Aorta (tissue), 5 donors: Measurements from ENCODE around the gene CLDN17. TPM values are rescaled to one million over a fixed set of nuclear protein-coding genes. Genes with fewer than 3 reads are reported as not detected.

Experiments used
- ATAC-seq: fragments of 200-7000 bp; cut with Tn5 transposase; one replicate; pipeline ENCODE4 v1.9.1; 2022; ENCODE audit warnings: moderate library complexity; ENCODE audit not compliant: low FRiP score
- DNase-seq, 2 donors: peaks; one replicate each; pipeline ENCODE4 v3.0.0-alpha.2; 2020
- H3K27ac ChIP-seq, 2 donors: one replicate each; pipeline ENCODE4 v1.5.1; 2013; ENCODE audit warnings: low read length in 2 of 2, mild to moderate bottlenecking in 2 of 2, moderate library complexity in 2 of 2, control low read depth in 1 of 2, inconsistent platforms in 1 of 2, low read depth in 1 of 2
- H3K27me3 ChIP-seq, 2 donors: one replicate each; pipeline ENCODE4 v1.6.1; 2013; ENCODE audit warnings: control low read depth in 1 of 2, low read length in 1 of 2, mild to moderate bottlenecking in 1 of 2, moderate library complexity in 1 of 2; ENCODE audit not compliant: insufficient read depth in 2 of 2, control insufficient read depth in 1 of 2
- H3K36me3 ChIP-seq, 2 donors: one replicate each; pipeline ENCODE4 v1.6.1; 2013; ENCODE audit warnings: control low read depth in 1 of 2, low read length in 1 of 2, mild to moderate bottlenecking in 1 of 2; ENCODE audit not compliant: insufficient read depth in 2 of 2, control insufficient read depth in 1 of 2
- H3K4me1 ChIP-seq, 2 donors: one replicate each; pipeline ENCODE4 v1.6.1; 2013; ENCODE audit warnings: low read length in 2 of 2, control low read depth in 1 of 2, mild to moderate bottlenecking in 1 of 2, moderate library complexity in 1 of 2; ENCODE audit not compliant: insufficient read depth in 2 of 2, control insufficient read depth in 1 of 2
- H3K4me3 ChIP-seq, 2 donors: one replicate each; pipeline ENCODE4 v1.5.1; 2013; ENCODE audit warnings: low read length in 2 of 2, control low read depth in 1 of 2, mild to moderate bottlenecking in 1 of 2
- H3K9me3 ChIP-seq: one replicate; pipeline ENCODE4 v1.6.1; 2013; ENCODE audit warnings: mild to moderate bottlenecking, low read length; ENCODE audit not compliant: control insufficient read depth
- WGBS, 2 donors: extraction: QIAGEN DNeasy Blood & Tissue Kit; methylation state at CpG; one replicate each; pipeline ENCODE4 v1.1.7; 2013; 5-methylcytosine and 5-hydroxymethylcytosine counted together
- intact Hi-C, 2 donors: fragments of 100-400 bp; cut with DNase I; formaldehyde crosslinking; loops; one replicate each; pipeline versions ENCODE4 v1.14.2 to v1.15.0; 2022
- polyA plus RNA-seq, 2 donors: library from polyadenylated mRNA; stranded (reverse); fragments of 200-250 nt; gene quantifications; one replicate each; pipeline ENCODE4 v1.2.3, GENCODE V29; 2013
- total RNA-seq, 2 donors: library from RNA; stranded (reverse); fragmentation: NEBNext Ultra II Directional; extraction: Animal tissue kit (Norgen Biotek cat#: 25700); gene quantifications; one replicate each; pipeline ENCODE4 v1.2.1, GENCODE V29; 2021
- donor health status: healthy with polysubstance abuse.
- donor health status: Bipolar disorder and iron deficiency.
- donor health status: DM: no; HTN: no; CAD: no.
- donor health status: DM: no; HTN: no; CAD: no.
- donor health status: DM: yes; HTN: yes; CAD: no.

Gene CLDN17
- total and polyA plus RNA-seq, 4 donors = not detected

GRCh38 chr21:30148906-30149305 lies 17.7 kb downstream of the CLDN17 start:
- no peak overlapping the region for H3K27ac ChIP-seq
- DNase-seq = no peak
- WGBS, 2 donors = 86 to 87% methylated on average over 1 of the region's 1 CpG

GRCh38 chr21:30146558-30147282 lies 19.9 kb downstream of the CLDN17 start:
- intact Hi-C loops = no loop called here
- ATAC-seq = no peak
- no peaks in the 10 kb centered on the region for H3K4me1 ChIP-seq
- no peak for DNase-seq
- H3K9me3 ChIP-seq = no peaks in the 10 kb centered on the region
- H3K36me3 ChIP-seq = no peaks in the 10 kb centered on the region
- no peaks in the 10 kb centered on the region for H3K27me3 ChIP-seq
- H3K27ac ChIP-seq = no peak overlapping the region
- 90 to 92% methylated on average over 16 of the region's 16 CpGs for WGBS, 2 donors
- no peak overlapping the region for H3K4me3 ChIP-seq

More at GRCh38 chr21:30148906-30149305, 17.7 kb downstream of the CLDN17 start:
- Histone ChIP-seq H3K36me3 (no peaks in the 10 kb centered on the region), H3K27me3 (no peaks in the 10 kb centered on the region), H3K4me1 (no peaks in the 10 kb centered on the region), H3K4me3 (no peak overlapping the region), H3K9me3 (no peaks in the 10 kb centered on the region)
- no peak for ATAC-seq
- intact Hi-C loops = no loop called here

- H3K9me3 ChIP-seq = no peaks in the 10 kb centered on the region
- no peaks in the 10 kb centered on the region for H3K4me1 ChIP-seq
- ATAC-seq = no peak
- DNase-seq = no peak
- no peaks in the 10 kb centered on the region for H3K27me3 ChIP-seq
- H3K36me3 ChIP-seq = no peaks in the 10 kb centered on the region
- H3K27ac ChIP-seq = no peak overlapping the region
- intact Hi-C loops = no loop called here
- 90 to 91% methylated on average over 6 of the region's 6 CpGs for WGBS, 2 donors
- H3K4me3 ChIP-seq = no peak overlapping the region
These were observed 28.1 kb downstream of the CLDN17 start for GRCh38 chr21:30138483-30138882.

- no peak for ATAC-seq
- intact Hi-C loops = no loop called here
- no peaks in the 10 kb centered on the region for H3K4me1 ChIP-seq
These were observed 37.4 kb downstream of the CLDN17 start for GRCh38 chr21:30129246-30129645.

GRCh38 chr21:30126576-30126975 lies 40.0 kb downstream of the CLDN17 start:
- H3K27me3 ChIP-seq = no peaks in the 10 kb centered on the region
- no peaks in the 10 kb centered on the region for H3K36me3 ChIP-seq
- H3K27ac ChIP-seq = no peak overlapping the region
- ATAC-seq (no peak), DNase-seq (no peak)
- H3K9me3 ChIP-seq = no peaks in the 10 kb centered on the region
- H3K4me3 ChIP-seq = no peak overlapping the region
- intact Hi-C loops = no loop called here
- H3K4me1 ChIP-seq = no peaks in the 10 kb centered on the region

More at GRCh38 chr21:30129246-30129645, 37.4 kb downstream of the CLDN17 start:
- no peaks in the 10 kb centered on the region for H3K27me3 ChIP-seq
- WGBS, 2 donors = 90 to 92% methylated on average over 18 of the region's 18 CpGs
- no peak for DNase-seq
- H3K36me3 ChIP-seq = no peaks in the 10 kb centered on the region
- no peak overlapping the region for H3K27ac ChIP-seq
- H3K9me3 ChIP-seq = no peaks in the 10 kb centered on the region
- H3K4me3 ChIP-seq = no peak overlapping the region

GRCh38 chr21:30117631-30118030 lies 49.0 kb downstream of the CLDN17 start:
- DNase-seq (no peak), ATAC-seq (no peak)
- intact Hi-C loops = no loop called here
- no peaks in the 10 kb centered on the region for H3K36me3 ChIP-seq
- H3K4me3 ChIP-seq = no peak overlapping the region
- no peaks in the 10 kb centered on the region for H3K4me1 ChIP-seq
- 48 to 50% methylated on average over 2 of the region's 2 CpGs for WGBS, 2 donors
- H3K27me3 ChIP-seq = no peaks in the 10 kb centered on the region
- H3K27ac ChIP-seq = no peak overlapping the region
- H3K9me3 ChIP-seq = no peaks in the 10 kb centered on the region

- no peaks in the 10 kb centered on the region for H3K27me3 ChIP-seq
- H3K4me3 ChIP-seq = no peak overlapping the region
- H3K27ac ChIP-seq = no peak overlapping the region
- H3K4me1 ChIP-seq = no peaks in the 10 kb centered on the region
- whole genome bisulfite sequencing, 2 donors = 95 to 98% methylated on average over 3 of the region's 3 CpGs
- no peaks in the 10 kb centered on the region for H3K9me3 ChIP-seq
- ATAC-seq (no peak), DNase-seq (no peak)
- no peaks in the 10 kb centered on the region for H3K36me3 ChIP-seq
- intact Hi-C loops = no loop called here
These were observed 50.1 kb downstream of the CLDN17 start for GRCh38 chr21:30116479-30116878.

Other genes starting within 250 kb of the CLDN17 start
- not detected for gene GRIK1, start 226.8 kb downstream of the CLDN17 start, total RNA-seq
- not detected for gene GRIK1, start 226.8 kb downstream of the CLDN17 start, polyA plus RNA-seq
- not detected for gene CLDN8, start 49.3 kb upstream of the CLDN17 start, total RNA-seq
- gene CLDN8, start 49.3 kb upstream of the CLDN17 start, polyA plus RNA-seq = under 1 TPM in 1 of 2 donors, not detected in 1; 0.23 TPM
- gene KRTAP24-1, start 116.1 kb upstream of the CLDN17 start, total RNA-seq = not detected
- not detected for gene KRTAP24-1, start 116.1 kb upstream of the CLDN17 start, polyA plus RNA-seq
- gene KRTAP25-1, start 122.7 kb upstream of the CLDN17 start, total RNA-seq = not detected
- not detected for gene KRTAP25-1, start 122.7 kb upstream of the CLDN17 start, polyA plus RNA-seq
- gene KRTAP26-1, start 153.5 kb upstream of the CLDN17 start, total RNA-seq = not detected
- gene KRTAP26-1, start 153.5 kb upstream of the CLDN17 start, polyA plus RNA-seq = not detected
- not detected for gene KRTAP27-1, start 170.9 kb upstream of the CLDN17 start, total RNA-seq
- gene KRTAP27-1, start 170.9 kb upstream of the CLDN17 start, polyA plus RNA-seq = not detected
- not detected for gene KRTAP23-1, start 181.8 kb upstream of the CLDN17 start, total RNA-seq
- gene KRTAP23-1, start 181.8 kb upstream of the CLDN17 start, polyA plus RNA-seq = not detected
- not detected for gene KRTAP13-2, start 205.5 kb upstream of the CLDN17 start, total RNA-seq
- not detected for gene KRTAP13-2, start 205.5 kb upstream of the CLDN17 start, polyA plus RNA-seq
- not detected for gene KRTAP13-1, start 229.2 kb upstream of the CLDN17 start, total RNA-seq
- not detected for gene KRTAP13-1, start 229.2 kb upstream of the CLDN17 start, polyA plus RNA-seq